Myocyte (in vitro differentiated cells): ENCODE results near the gene JPH3. TPM values are rescaled to one million over a fixed set of nuclear protein-coding genes. Genes with fewer than 3 reads are reported as not detected.
"Not testable (repeated sequence)": the region's sequence is repeated elsewhere in the genome, so short reads cannot be mapped to it uniquely, and the experiment has no call there.

ENCODE experiments used
- DNase-seq: peaks from one replicate; pipeline ENCODE4 v3.0.0-alpha.2; 2012; ENCODE audit warnings: low read depth
- total RNA-seq: library from RNA; depleted of rRNA; stranded (reverse); fragments of >200 nt; gene quantifications from 2 replicates; pipeline ENCODE4 v1.2.3, GENCODE V29; 2014

JPH3 gene
- total RNA-seq, 1 donor from 2014 or later: not detected

DNA sequence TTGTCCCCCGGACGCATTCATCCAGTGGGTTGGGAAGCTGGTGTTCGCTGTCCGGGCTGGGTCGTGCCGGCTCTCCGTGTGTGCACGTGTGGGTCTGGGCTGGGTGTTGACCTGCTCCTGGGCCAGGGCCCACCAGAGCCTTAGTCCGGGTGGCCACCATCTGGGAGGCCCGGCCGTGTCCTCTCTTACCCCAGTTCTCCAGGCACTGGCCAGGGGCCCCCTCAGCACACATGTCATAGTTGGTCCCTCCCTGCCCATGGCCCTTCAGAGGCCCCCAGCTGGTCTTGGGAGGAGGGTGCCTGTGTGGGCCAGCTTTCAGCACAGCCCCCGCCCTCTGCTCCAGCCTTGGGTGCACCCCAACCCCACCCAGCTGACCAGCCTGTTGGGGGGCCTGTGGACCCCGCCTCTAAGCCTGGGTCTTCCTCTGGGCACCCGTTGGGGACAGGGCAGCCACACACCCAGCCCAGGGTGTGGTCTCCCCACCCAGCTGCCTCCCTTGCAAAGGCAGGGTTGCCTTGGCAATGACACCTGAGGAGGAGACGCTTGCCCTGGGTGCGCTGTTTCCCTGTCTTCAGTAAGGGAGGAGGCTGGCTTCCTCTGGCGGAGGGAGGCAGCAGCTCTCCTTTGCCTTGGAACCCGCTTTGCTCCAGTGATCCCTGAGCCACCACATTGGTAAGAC, 77.4 kb downstream of the JPH3 start:
- DNase-seq: no peak

DNA sequence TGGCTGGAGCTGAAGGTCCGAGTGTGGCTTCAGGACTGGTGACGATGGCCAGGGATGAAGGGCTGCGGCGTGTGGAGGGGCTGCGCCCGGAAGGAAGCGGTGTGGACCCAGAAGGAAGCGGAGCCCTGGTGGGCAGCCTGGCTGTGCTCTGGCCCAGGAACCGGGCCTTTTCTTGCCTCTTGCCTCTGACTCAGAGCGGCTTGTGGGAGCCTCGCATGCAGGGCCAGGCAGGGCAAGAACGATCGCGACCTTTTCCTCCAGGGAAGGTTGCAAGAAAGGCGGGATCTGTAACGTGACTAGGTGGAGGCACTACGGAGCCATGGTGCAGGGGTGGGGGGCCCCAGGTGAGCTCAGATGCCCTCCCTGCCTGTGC, 78.0 kb downstream of the JPH3 start:
- DNase-seq: no peak

DNA sequence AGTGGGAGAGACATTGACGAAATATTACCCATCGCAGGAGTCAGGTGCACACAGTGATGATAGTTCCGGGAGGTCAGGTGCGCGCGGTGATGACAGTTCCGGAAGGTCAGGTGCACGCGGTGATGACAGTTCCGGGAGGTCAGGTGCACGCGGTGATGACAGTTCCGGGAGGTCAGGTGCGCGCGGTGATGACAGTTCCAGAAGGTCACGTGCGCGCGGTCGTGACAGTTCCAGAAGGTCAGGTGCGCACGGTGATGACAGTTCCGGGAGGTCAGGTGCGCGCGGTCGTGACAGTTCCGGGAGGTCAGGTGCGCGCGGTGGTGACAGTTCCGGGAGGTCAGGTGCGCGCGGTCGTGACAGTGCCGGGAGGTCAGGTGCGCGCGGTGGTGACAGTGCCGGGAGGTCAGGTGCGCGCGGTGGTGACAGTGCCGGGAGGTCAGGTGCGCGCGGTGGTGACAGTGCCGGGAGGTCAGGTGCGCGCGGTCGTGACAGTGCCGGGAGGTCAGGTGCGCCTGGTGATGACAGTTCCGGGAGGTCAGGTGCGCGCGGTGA, 78.8 kb downstream of the JPH3 start:
- DNase-seq: not testable (repeated sequence)

DNA sequence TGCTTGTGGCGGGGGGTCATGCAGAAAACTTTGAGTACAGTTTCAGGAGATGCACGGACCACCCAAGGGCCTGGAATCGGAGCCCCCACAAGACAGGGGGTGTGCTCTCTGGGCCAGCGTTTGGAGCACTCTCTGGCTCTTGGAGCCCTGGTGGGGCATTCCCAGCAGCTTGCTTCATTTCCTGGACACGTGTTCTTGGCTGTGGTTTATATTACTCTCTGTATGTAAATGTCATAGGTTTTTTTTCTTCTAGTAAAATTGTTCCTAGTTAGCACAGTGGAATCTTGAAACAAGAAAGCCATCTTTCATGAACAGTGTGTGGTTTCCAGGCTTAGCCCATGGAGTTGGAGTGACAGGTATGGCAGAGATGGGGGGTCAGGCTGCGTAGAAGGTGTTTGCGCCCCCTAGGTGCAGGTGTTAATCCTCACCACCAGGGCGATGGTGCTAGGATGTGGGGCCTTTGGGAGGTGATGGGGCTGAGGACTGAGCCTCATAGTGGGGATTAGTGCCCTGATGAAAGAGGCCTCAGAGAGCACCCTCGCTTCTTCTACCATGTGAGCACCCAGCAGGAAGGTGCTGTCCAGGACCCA, 79.8 kb downstream of the JPH3 start:
- DNase-seq: no peak

DNA sequence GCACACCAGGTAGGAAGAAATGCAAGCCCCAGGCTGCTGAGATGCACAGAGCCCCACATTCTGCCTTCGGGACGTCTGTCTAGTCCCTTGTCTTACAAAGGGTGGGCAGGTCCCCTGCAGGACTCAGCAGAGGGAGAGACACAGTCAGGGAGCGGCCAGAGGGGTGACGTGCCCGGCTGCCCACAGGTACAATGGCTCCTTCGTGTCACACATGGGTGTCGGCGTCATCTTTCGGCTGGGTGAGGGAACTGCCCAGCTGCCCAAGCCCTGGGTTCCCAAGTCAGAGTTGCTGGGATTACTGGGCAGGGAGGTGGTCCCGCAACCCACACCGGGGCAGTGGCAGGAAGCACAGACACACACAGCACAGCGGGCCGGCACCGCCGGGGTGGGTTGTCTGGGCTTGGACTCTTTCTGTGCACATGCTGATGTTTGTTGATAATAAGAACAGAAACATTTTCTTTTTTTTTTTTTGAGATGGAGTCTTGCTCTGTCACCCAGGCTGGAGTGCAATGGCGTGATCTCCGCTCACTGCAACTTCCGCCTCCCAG, 80.6 kb downstream of the JPH3 start:
- no peak for DNase-seq

DNA sequence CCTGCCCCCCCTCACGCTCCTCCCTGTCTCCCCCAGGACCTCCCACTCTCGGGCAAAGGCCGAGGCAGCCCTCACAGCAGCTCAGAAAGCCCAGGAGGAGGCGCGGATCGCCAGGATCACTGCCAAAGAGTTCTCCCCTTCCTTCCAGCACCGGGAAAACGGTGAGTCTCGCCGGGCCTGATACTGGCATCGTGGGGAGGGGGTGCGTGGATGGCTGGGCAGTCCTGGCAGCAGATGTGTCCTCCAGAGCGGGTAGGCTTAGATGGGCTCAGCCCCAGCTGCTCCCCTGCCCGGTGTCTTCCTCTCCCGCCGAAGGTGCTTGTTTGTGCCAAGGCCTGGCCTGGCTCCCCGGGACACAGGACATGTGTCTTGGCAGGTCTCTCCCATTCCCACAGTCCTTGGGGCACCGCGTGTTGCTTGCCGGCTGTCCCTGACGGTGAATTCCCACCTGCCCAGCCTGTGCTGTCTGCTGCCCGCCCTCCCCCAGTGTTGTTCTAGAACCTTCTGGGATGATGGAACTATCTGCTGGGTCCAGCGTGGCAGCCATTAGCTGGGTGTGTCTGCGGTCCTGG, 81.9 kb downstream of the JPH3 start:
- no peak for DNase-seq

DNA sequence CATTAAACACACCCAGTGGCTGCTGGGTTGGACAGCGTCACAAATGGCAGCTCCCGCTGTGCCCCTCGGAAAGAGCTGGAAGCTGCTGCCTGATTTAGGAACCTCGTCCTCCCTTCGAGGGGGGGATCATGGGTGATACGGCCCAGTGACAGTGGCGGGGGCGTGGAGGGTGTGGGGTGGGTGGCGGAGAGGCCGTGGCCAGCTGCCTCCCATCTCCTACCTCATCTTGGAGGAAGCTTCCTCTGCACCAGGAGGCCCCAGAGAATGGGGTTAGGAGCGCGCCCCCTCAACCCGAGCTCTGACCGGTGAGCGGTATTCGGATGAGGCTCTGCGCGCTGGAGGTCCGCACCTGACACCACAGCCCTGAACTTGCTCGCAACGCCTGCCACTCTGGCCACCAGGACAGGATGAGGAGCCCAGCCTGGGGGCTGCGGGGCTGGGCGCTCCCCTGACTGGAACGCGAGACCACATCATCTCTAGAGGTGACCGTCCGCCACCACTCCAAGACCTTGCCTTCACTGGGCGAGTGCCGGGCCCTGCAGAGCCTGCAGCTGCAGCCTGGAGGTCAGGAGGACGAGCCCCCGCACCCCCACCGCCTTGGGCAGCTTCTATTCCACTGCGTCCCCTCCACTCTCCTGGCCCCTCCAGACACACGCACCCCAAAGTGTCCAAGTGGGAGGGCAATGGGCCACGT, 82.5 kb downstream of the JPH3 start:
- DNase-seq: no peak

DNA sequence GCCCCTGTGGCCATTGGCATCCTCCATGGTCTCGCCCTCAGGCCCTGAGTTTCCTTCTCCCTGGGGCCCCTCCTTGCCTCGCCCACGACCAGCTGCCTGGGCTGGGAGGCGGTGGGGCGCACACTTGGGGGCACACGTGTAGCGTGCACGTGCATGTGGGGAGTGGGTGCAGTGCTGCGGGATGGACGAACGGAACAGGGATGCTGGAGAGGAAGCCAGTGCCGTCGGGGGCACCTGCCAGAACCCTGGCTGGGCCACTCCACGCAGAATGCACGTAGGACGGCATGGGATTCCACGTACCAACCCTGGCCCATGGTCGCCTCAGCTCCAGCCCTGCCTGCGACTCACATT, 83.1 kb downstream of the JPH3 start:
- no peak for DNase-seq

DNA sequence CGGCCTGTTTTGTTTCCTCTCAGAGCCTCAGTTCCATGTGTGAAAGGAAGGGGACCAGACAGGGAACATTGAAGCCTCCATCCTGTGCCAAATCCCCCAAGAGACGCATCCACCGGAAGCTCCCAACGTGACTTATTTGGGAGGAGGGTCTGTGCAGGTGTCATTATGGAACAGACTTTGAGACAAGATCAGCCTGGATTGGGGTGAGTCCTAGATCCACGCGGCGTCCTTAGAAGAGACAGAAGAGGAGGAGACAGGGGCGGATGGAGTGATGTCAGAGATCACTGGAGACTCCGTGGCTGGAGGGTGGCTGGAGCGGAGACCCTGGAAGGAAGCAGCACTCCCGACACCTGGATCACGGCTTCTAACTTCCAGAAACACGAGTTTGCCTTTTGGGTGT, 83.5 kb downstream of the JPH3 start:
- DNase-seq: no peak

DNA sequence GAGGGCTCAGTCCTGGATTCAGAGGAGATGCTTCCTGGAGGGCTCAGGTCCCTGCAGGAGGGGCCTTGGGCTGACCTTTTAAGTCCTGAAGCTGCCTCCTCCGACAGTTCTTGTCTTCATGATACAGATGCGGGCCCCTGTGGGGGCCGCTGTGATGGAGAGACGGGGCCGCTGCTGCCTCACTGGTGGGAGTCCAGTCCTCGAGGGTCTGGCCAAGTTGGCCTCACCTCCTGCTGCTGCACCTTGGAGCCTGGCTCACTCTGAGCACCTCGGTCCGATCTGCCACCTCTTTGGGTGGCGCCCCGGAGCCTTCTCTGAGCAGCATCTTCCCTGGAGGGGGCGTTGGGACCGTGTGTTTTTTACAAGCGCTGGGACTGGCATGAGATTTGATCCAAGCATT, 84.4 kb downstream of the JPH3 start:
- no peak for DNase-seq

DNA sequence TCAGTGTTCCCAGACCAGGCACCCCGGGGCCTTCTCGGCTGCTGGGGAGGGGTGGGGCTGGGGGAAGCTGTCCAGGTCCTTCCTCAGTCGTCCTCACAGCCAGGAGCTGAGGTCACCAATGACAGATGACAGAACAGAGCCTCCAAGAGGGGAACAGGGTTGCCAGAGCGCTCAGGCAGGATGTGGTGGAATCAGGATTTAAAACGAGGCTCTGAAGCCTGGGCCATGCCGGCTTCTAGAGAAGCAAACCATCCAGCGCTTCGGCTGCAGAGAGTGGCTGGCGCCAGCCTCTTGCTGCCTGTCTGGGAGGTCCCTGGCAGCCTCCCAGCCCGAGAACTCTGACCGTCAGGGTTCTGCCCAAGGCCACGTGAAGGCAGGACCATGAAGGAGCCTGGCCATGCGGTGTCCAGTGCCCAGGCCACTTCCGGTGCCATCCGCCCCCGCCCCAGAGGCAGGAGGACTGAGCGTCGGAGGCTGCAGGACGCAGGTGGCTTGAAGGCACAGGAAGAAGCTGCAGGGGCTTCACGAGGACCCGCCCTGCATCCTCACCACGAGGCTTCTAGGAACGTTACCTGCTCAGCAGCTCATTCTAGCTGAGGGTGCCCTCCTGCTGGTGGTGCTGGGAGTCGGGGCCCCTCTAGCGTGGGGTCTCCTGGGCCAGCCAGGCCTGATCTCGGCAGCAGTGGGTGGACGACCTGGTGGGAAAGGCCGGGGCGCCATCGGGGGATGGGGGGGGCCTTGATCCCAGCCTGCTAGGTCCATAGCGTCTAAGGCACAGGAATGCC, 85.0 kb downstream of the JPH3 start:
- DNase-seq: peak; percentile 5

DNA sequence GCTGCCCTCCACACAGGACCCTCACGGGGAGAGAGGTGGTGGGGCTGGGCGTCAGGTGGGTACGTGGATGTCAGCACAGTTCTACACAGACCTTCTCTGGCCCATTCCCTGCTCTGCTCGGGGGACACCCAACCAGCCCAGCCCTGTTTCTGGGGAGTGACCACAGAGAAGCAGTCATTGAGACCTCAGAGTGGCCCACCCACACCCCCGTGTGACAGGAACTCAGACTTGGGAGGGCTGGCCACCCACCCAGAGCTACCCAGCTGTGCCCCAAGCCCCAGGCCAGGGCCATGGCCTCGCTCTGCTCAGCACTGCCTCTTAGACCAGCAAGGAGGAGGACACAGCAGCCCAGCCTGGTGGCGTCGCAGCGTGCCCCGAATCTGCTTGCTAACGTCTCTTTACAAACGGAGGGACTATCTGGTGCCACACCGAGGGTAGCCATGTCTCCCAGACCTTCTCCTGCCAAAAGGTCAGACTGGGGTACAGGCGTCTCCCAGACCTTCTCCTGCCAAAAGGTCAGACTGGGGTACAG, 85.8 kb downstream of the JPH3 start:
- DNase-seq: no peak

DNA sequence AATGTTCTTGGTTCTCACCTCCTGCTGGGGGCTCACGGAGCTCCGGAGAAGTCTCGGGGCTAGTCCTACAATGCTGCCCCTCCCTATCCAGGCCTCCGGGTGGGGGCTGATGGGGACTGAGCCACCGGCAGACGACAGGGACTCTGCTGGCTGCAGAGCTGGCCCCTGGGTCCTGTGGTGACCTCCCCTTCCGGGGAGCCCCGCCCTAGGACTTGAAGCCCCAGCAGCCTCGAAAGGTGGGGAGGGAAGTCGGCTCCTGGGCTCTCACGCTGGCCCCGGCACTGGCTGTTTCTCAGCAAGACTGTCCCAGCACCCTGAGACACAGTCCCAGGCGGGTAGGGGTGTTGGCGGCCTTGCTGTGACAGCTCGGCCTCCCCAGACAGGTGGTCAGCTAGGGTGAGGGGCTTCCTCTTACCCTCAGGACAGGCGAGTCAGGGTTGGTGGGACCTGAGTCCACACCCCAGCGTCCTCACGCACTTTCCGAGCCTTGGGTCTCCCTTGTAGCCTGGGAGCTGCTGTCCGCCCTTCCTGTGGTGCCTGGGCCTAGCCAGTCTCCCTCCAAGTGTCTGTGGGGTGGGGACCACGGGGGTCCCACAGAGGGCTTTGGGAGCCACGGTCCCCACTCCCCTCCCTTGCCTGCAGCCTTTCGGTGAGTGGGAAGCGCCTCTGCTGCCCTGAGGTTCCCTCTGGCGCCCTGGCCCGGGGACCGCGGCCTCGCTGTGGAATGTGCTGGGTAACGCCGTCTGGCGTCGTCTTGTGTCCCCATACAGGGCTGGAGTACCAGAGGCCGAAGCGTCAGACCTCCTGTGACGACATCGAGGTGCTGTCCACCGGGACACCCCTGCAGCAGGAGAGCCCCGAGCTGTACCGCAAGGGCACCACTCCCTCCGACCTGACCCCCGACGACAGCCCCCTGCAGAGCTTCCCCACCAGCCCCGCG, 86.8 kb downstream of the JPH3 start:
- no peak for DNase-seq

DNA sequence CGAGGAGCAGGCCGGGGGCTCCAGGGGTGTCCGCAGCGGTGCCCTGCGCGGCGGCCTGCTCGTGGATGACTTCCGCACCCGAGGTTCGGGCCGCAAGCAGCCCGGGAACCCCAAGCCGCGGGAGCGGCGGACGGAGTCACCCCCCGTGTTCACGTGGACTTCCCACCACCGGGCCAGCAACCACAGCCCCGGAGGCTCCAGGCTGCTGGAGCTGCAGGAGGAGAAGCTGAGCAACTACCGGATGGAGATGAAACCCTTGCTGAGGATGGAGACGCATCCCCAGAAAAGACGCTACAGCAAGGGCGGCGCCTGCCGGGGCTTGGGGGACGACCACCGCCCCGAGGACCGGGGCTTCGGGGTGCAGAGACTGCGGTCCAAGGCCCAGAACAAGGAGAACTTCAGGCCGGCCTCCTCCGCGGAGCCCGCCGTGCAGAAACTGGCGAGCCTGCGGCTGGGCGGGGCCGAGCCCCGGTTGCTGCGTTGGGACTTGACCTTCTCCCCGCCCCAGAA, 87.7 kb downstream of the JPH3 start:
- DNase-seq: no peak

DNA sequence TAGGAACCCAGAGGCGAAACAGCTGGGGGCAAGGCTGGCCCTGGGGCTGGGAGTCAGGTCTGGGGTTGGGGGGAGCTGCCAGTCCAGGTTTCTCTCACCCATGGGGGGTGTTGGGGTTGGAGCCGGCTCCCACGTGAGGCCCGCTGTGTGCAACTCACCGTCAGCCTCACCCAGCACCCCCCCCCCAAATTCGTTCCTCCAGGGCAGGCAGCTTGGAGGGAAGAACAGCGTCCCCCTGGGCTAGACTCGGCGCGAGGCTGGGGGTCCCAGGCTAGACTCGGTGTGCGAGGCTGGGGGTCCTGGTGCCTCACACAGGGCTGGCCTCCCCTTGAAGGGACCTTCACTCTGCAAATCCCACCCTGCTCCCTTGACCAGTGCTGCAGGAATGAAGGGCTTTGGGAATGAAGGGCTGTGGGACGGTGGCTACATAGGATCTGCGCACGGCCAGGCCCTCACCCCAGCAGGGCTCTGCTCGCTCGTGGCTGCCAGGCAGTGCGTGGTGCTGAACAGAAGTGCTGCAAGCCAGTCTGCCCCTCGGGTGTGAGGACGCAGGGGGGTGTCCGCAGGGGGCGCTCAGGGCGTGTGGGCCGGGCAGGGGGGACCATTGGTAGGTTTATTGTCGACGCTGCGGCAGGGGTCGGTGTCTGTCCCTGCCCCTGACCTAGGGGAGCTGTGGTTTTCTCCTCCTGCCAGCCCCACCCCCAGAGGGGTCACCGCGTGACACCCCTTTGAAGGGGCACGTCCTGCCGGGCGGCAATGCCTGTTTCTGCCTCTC, 88.8 kb downstream of the JPH3 start:
- DNase-seq: no peak

DNA sequence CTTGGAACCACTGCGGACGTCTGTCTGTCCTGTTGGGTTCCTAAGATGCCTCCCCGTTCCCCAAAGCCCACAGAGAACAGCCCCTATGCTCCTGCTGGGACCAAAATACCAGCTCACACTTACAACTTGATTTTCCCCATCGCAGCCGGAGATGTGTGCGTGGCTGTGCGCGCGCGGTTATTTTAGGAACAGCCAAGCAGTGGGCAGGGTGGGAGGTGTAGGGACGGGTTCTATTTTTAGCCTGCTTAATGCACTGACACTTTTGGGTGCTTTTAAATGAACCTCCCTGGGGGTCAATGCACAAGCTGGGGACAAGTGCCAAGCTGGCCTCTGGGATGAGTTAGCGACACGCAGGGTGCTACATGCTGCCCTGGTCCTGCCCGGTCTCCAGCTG, 89.4 kb downstream of the JPH3 start:
- DNase-seq: no peak

DNA sequence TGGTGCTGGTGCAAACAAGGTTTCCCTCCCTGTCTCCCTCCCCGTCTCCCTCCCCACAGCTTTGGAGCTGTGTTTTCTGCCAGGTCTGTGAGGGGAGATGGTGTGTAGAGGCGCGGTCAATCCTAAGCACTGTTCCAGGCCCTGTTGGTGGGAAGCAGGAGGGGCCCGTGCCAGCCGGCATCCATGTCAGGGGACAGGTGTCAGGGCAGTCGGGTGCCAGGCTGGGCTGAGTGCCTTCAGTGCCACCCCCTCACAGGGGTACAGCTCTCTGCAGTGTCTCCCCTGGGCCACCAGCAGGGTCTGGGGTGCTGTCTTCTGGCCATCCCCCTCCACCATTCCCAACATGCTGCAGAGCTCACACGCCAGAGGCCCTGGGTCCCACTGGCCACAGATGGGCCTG, 89.9 kb downstream of the JPH3 start:
- no peak for DNase-seq

DNA sequence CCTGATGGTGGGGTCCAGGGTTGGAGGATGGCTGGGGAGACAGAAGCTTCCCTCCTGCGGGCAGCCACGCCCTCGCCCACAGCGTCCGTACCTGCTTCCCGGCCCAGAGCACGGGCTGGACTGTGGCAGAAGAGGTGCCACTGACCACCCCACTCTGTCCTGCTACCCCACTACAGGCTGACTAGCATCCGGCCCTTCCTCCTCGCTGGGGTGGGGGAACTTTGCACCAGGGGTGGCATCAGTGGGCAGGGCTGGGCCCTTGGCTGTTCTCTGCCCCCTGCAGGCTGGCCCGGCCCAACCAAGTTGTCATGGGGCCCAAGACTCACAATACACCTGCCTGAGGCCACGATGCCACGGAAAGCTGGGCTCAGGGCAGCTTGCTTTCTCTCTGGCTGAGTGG, 90.4 kb downstream of the JPH3 start:
- no peak for DNase-seq

DNA sequence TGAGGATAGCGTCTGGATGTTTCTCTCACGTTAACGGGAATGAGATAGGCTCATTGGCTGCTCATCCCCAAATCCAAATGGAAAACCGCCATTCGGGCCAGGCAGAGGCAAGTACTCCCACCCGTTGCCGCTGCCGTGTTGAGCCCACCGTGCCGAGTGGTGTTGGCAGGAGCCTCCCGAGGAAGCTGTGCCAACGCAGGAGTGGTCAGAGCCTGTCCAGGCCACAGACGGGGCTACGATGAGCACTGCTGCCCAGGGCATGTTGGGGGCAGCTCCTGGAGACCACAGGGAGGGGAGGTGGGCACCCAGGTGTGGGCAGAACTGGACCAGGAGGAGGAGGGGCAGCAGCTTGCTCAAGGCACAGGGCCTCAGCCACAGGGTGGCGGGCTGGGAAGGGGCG, 91.5 kb downstream of the JPH3 start:
- DNase-seq: no peak
